PC-9 (cell line): ENCODE results near the gene BRDT. TPM values are rescaled to one million over a fixed set of nuclear protein-coding genes. Genes with fewer than 3 reads are reported as not detected.
A peak's percentile ranks its signal among the peaks of the same experiment; 100 is the strongest.

Experiments
- Bru-seq: library from RNA; stranded (reverse); fragments of 400-500 nt; gene quantifications from one replicate; lab custom pipeline; 2021; lab: Mats Ljungman, UMichigan
- BruChase-seq, 2 experiments: library from RNA; stranded (reverse); fragments of 400-500 nt; gene quantifications; one replicate each; lab custom pipeline; 2021; lab: Mats Ljungman, UMichigan
- BruUV-seq: library from RNA; stranded (reverse); fragments of 400-500 nt; replicated peaks from 2 replicates; lab custom pipeline; 2021; lab: Mats Ljungman, UMichigan
- CTCF ChIA-PET: fragments of 300-600 bp; sonication (Branson Sonifier 250); formaldehyde crosslinking; loops from one replicate; lab custom pipeline; 2022; ENCODE audit warnings: antibody characterized with exemption; lab: Charles Lee
- POLR2A ChIA-PET: fragments of 300-600 bp; sonication (Branson Sonifier 250); formaldehyde crosslinking; loops from one replicate; lab custom pipeline; 2022; ENCODE audit warnings: antibody characterized with exemption; ENCODE audit not compliant: unreplicated experiment; lab: Charles Lee
- DNase-seq, 2 experiments: peaks; one replicate each; pipeline versions ENCODE4 v3.0.0 to v3.0.0-alpha.2; 2015 to 2022; ENCODE audit warnings: mixed read lengths in 1 of 2
- H2AFZ ChIP-seq: fragments of 200-600 bp; sonication (generic); 2 replicates; pipeline ENCODE4 v1.8.1; 2017; ENCODE audit warnings: antibody characterized with exemption
- H3F3A ChIP-seq: fragments of 200-600 bp; sonication (generic); 2 replicates; pipeline ENCODE4 v1.8.1; 2017; ENCODE audit warnings: antibody characterized with exemption, mild to moderate bottlenecking, low read depth; ENCODE audit not compliant: insufficient read depth
- H3K27ac ChIP-seq: fragments of 200-600 bp; sonication (generic); 2 replicates; pipeline ENCODE4 v1.6.1; 2016; ENCODE audit warnings: mixed run types
- H3K27me3 ChIP-seq: fragments of 200-600 bp; sonication (generic); 2 replicates; pipeline ENCODE4 v1.6.1; 2016; ENCODE audit warnings: low read depth, mixed run types; ENCODE audit not compliant: insufficient read depth
- H3K36me3 ChIP-seq: fragments of 200-600 bp; sonication (generic); 2 replicates; pipeline ENCODE4 v1.6.1; 2016; ENCODE audit warnings: low read depth, mixed run types
- H3K4me1 ChIP-seq: fragments of 200-600 bp; sonication (generic); replicated peaks from 2 replicates; pipeline ENCODE4 v1.6.1; 2016; ENCODE audit warnings: mixed run types; ENCODE audit not compliant: insufficient read depth
- H3K4me2 ChIP-seq: fragments of 200-600 bp; sonication (generic); 2 replicates; pipeline ENCODE4 v1.6.1; 2017; ENCODE audit warnings: mixed run types
- H3K4me3 ChIP-seq: fragments of 200-600 bp; sonication (generic); 2 replicates; pipeline ENCODE4 v1.6.1; 2016; ENCODE audit warnings: mixed run types
- H3K79me2 ChIP-seq: fragments of 200-600 bp; sonication (generic); 2 replicates; pipeline ENCODE4 v1.6.1; 2017; ENCODE audit warnings: low read depth, mixed run types
- H3K9me2 ChIP-seq: fragments of 200-600 bp; sonication (generic); 2 replicates; pipeline ENCODE4 v1.8.1; 2017; ENCODE audit warnings: mild to moderate bottlenecking; ENCODE audit not compliant: insufficient read depth
- H3K9me3 ChIP-seq: fragments of 200-600 bp; sonication (generic); 2 replicates; pipeline ENCODE4 v1.8.1; 2016; ENCODE audit warnings: low read depth; ENCODE audit not compliant: insufficient read depth
- H4K20me1 ChIP-seq: fragments of 200-600 bp; sonication (generic); 2 replicates; pipeline ENCODE4 v1.8.1; 2017; ENCODE audit not compliant: insufficient read depth
- EZH2 ChIP-seq: fragments of 200-600 bp; sonication (generic); IDR thresholded peaks from 2 replicates; pipeline ENCODE4 v1.8.0; 2017; ENCODE audit warnings: antibody characterized with exemption, low read depth
- intact Hi-C: fragments of 100-400 bp; cut with micrococcal nuclease; formaldehyde crosslinking; loops from one replicate; pipeline ENCODE4 v1.10.0; 2022; ENCODE audit not compliant: unreplicated experiment
- long read RNA-seq: library from polyadenylated mRNA; stranded (forward); transcript quantifications from one replicate; pipeline ENCODE4 v2.0.0, GENCODE V29; 2022
- total RNA-seq: library from RNA; stranded (reverse); gene quantifications from 2 replicates; pipeline ENCODE4 v1.2.3, GENCODE V29; 2021
- TF ChIP-seq, protein P1 (sequence below): fragments of 200-600 bp; sonication (generic); conservative IDR thresholded peaks from 2 replicates; pipeline ENCODE4 v1.6.1; 2017; ENCODE audit warnings: mixed run types, antibody characterized with exemption, mild to moderate bottlenecking, moderate library complexity

BRDT gene
- not detected in 2 replicates for total RNA-seq
- Bru-seq, nascent RNA, result not detected
- not detected for BruChase-seq, experiment 1, labeled RNA remaining after a 2-hour chase
- BruChase-seq, experiment 2, labeled RNA remaining after a 6-hour chase, result percentile 1 among the genes with signal in this experiment
- long read RNA-seq, result 0 reads

GRCh38 chr1:91949356-91949699 is at the start of gene BRDT:
BRDT (plus strand) TSS chr1:91949401; CDS start chr1:91962755, 13,354 bp downstream.
- Histone ChIP-seq H2AFZ (no peak within 1 kb of the TSS), H3F3A (no peaks in the 10 kb centered on the region), H3K79me2 (no peaks in the 10 kb centered on the region), H3K36me3 (no peaks in the 10 kb centered on the region), H3K4me2 (no peak within 1 kb of the TSS), H3K9me2 (no peaks in the 10 kb centered on the region), H3K27me3 (no peaks in the 10 kb centered on the region), H3K9me3 (no peaks in the 10 kb centered on the region), H3K4me1 (no peaks in the 10 kb centered on the region), H4K20me1 (no peaks in the 10 kb centered on the region), H3K27ac (no peak within 1 kb of the TSS), H3K4me3 (no peak within 1 kb of the TSS)
- no peak for TF ChIP-seq EZH2
- TF ChIP-seq, protein P1, sequence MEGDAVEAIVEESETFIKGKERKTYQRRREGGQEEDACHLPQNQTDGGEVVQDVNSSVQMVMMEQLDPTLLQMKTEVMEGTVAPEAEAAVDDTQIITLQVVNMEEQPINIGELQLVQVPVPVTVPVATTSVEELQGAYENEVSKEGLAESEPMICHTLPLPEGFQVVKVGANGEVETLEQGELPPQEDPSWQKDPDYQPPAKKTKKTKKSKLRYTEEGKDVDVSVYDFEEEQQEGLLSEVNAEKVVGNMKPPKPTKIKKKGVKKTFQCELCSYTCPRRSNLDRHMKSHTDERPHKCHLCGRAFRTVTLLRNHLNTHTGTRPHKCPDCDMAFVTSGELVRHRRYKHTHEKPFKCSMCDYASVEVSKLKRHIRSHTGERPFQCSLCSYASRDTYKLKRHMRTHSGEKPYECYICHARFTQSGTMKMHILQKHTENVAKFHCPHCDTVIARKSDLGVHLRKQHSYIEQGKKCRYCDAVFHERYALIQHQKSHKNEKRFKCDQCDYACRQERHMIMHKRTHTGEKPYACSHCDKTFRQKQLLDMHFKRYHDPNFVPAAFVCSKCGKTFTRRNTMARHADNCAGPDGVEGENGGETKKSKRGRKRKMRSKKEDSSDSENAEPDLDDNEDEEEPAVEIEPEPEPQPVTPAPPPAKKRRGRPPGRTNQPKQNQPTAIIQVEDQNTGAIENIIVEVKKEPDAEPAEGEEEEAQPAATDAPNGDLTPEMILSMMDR, result no peak
- intact Hi-C loops, result no loop called here
- ChIA-PET CTCF (no interaction called here), POLR2A (no interaction called here)
- no peak for DNase-seq
- no TSS peak for BruUV-seq

GRCh38 chr1:91900562-91900961 is 48.6 kb upstream of the BRDT start:
- no peaks in the 10 kb centered on the region for H3K36me3 ChIP-seq
- DNase-seq, result peak; percentile 10 to 95
- H3K27me3 ChIP-seq, result no peaks in the 10 kb centered on the region
- peaks cover 22% of the 10 kb centered on the region for H3K4me1 ChIP-seq
- BruUV-seq, result no TSS peak
- peak overlapping the region; percentile 26 for H3K4me2 ChIP-seq
- no peaks in the 10 kb centered on the region for H3K9me3 ChIP-seq
- intact Hi-C loops, result no loop called here
- H3K4me3 ChIP-seq, result no peak overlapping the region
- POLR2A ChIA-PET, result interaction anchor here (0.7 kb wide), 1 partner anchor 165 kb away, joined by 7 read pairs; no protein-coding TSS in a partner anchor
- TF ChIP-seq, protein P1, result no peak
- no peak for TF ChIP-seq EZH2
- H3K9me2 ChIP-seq, result no peaks in the 10 kb centered on the region; the same call in 1 of the 2 replicates
- H3K27ac ChIP-seq, result peak overlapping the region; percentile 46
- no peak overlapping the region for H2AFZ ChIP-seq
- CTCF ChIA-PET, result interaction anchor here (0.7 to 1.6 kb wide), 2 partner anchors 16 to 410 kb away, joined by 3 to 5 read pairs; no protein-coding TSS in a partner anchor
- H3F3A ChIP-seq, result peaks cover 19% of the 10 kb centered on the region
- no peaks in the 10 kb centered on the region for H4K20me1 ChIP-seq
- no peaks in the 10 kb centered on the region for H3K79me2 ChIP-seq

GRCh38 chr1:91901231-91901630 is 48.0 kb upstream of the BRDT start:
- no peak overlapping the region for H3K4me3 ChIP-seq
- peaks cover 22% of the 10 kb centered on the region for H3K4me1 ChIP-seq
- H3F3A ChIP-seq, result peaks cover 19% of the 10 kb centered on the region
- no peaks in the 10 kb centered on the region for H3K9me3 ChIP-seq
- H3K27me3 ChIP-seq, result no peaks in the 10 kb centered on the region
- ChIA-PET CTCF (interaction anchor here (0.7 to 1.6 kb wide), 2 partner anchors 17 to 43 kb away, joined by 5 read pairs; no protein-coding TSS in a partner anchor), POLR2A (no interaction called here)
- H3K4me2 ChIP-seq, result no peak overlapping the region
- H2AFZ ChIP-seq, result no peak overlapping the region
- no peaks in the 10 kb centered on the region for H3K36me3 ChIP-seq
- DNase-seq, result no peak
- H3K79me2 ChIP-seq, result no peaks in the 10 kb centered on the region
- no peaks in the 10 kb centered on the region; the same call in 1 of the 2 replicates for H3K9me2 ChIP-seq
- no TSS peak for BruUV-seq
- H3K27ac ChIP-seq, result peak overlapping the region; percentile 36; the same call in 1 of the 2 replicates
- no peaks in the 10 kb centered on the region for H4K20me1 ChIP-seq
- no peak for TF ChIP-seq EZH2
- intact Hi-C loops, result no loop called here
